Upper lobe of right lung (tissue), 1 donor: Measurements from ENCODE around the gene FABP3. TPM values are rescaled to one million over a fixed set of nuclear protein-coding genes. Genes with fewer than 3 reads are reported as not detected.

Experiments used
- ATAC-seq: fragments of 200-7000 bp; cut with Tn5 transposase; one replicate; pipeline ENCODE4 v1.9.1; 2020; ENCODE audit warnings: mild to moderate bottlenecking, moderate library complexity
- DNase-seq: peaks from one replicate; pipeline ENCODE4 v3.0.0-alpha.2; 2020
- H3K27ac ChIP-seq: fragments of 200-600 bp; one replicate; pipeline ENCODE4 v1.8.0; 2022
- H3K27me3 ChIP-seq: fragments of 200-600 bp; one replicate; pipeline ENCODE4 v1.8.0; 2022; ENCODE audit warnings: mild to moderate bottlenecking
- H3K36me3 ChIP-seq: fragments of 200-600 bp; one replicate; pipeline ENCODE4 v1.8.0; 2022
- H3K4me1 ChIP-seq: fragments of 200-600 bp; one replicate; pipeline ENCODE4 v1.8.0; 2022
- H3K4me3 ChIP-seq: fragments of 200-600 bp; one replicate; pipeline ENCODE4 v1.8.0; 2022; ENCODE audit warnings: mild to moderate bottlenecking
- H3K9me3 ChIP-seq: fragments of 200-600 bp; one replicate; pipeline ENCODE4 v1.8.0; 2022
- intact Hi-C: fragments of 100-400 bp; cut with DNase I; formaldehyde crosslinking; loops from one replicate; pipeline ENCODE4 v1.11.0; 2022
- total RNA-seq: library from RNA; stranded (reverse); fragmentation: NEBNext Ultra II Directional; extraction: Animal tissue kit (Norgen Biotek cat#: 25700); gene quantifications from one replicate; pipeline ENCODE4 v1.2.1, GENCODE V29; 2021
- TF ChIP-seq, protein P1 (sequence below): fragments of 200-600 bp; IDR thresholded peaks from one replicate; pipeline ENCODE4 v1.8.0; 2022; ENCODE audit warnings: antibody characterized with exemption
- donor health status: DM: no; HTN: yes; CAD: no; lungs with severe emphysema.

FABP3 gene
- total RNA-seq, 1 donor from 2014 or later, result 63.6 TPM

GRCh38 chr1:31344503-31344902, 28.4 kb downstream of the FABP3 start:
- Histone ChIP-seq H3K9me3 (no peaks in the 10 kb centered on the region), H3K4me3 (no peak overlapping the region), H3K27me3 (no peaks in the 10 kb centered on the region), H3K27ac (no peak overlapping the region), H3K36me3 (peaks cover 34% of the 10 kb centered on the region), H3K4me1 (no peaks in the 10 kb centered on the region)
- intact Hi-C loops, result no loop called here
- no peak for DNase-seq
- ATAC-seq, result no peak
- TF ChIP-seq, protein P1, sequence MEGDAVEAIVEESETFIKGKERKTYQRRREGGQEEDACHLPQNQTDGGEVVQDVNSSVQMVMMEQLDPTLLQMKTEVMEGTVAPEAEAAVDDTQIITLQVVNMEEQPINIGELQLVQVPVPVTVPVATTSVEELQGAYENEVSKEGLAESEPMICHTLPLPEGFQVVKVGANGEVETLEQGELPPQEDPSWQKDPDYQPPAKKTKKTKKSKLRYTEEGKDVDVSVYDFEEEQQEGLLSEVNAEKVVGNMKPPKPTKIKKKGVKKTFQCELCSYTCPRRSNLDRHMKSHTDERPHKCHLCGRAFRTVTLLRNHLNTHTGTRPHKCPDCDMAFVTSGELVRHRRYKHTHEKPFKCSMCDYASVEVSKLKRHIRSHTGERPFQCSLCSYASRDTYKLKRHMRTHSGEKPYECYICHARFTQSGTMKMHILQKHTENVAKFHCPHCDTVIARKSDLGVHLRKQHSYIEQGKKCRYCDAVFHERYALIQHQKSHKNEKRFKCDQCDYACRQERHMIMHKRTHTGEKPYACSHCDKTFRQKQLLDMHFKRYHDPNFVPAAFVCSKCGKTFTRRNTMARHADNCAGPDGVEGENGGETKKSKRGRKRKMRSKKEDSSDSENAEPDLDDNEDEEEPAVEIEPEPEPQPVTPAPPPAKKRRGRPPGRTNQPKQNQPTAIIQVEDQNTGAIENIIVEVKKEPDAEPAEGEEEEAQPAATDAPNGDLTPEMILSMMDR, result no peak

GRCh38 chr1:31336687-31337467, 36.0 kb downstream of the FABP3 start:
- peaks cover 21% of the 10 kb centered on the region for H3K36me3 ChIP-seq
- no peaks in the 10 kb centered on the region for H3K9me3 ChIP-seq
- no peak overlapping the region for H3K4me3 ChIP-seq
- TF ChIP-seq, protein P1, result no peak
- DNase-seq (no peak), ATAC-seq (no peak)
- H3K27me3 ChIP-seq, result no peaks in the 10 kb centered on the region
- H3K4me1 ChIP-seq, result no peaks in the 10 kb centered on the region
- H3K27ac ChIP-seq, result no peak overlapping the region
- intact Hi-C loops, result no loop called here

- TF ChIP-seq, protein P1, result peak; percentile 46
- no peak for ATAC-seq
Observed at GRCh38 chr1:31335007-31335406, 37.9 kb downstream of the FABP3 start.

GRCh38 chr1:31327381-31327780, 45.5 kb downstream of the FABP3 start:
- no peak for ATAC-seq
- no peaks in the 10 kb centered on the region for H3K4me1 ChIP-seq
- no peaks in the 10 kb centered on the region for H3K27me3 ChIP-seq
- no peak overlapping the region for H3K4me3 ChIP-seq
- intact Hi-C loops, result no loop called here
- H3K27ac ChIP-seq, result no peak overlapping the region
- no peaks in the 10 kb centered on the region for H3K9me3 ChIP-seq
- peaks cover 11% of the 10 kb centered on the region for H3K36me3 ChIP-seq
- no peak for DNase-seq
- TF ChIP-seq, protein P1, result no peak

More at GRCh38 chr1:31335007-31335406, 37.9 kb downstream of the FABP3 start:
- H3K9me3 ChIP-seq, result no peaks in the 10 kb centered on the region
- no peaks in the 10 kb centered on the region for H3K27me3 ChIP-seq
- no peak for DNase-seq
- H3K27ac ChIP-seq, result no peak overlapping the region
- H3K4me1 ChIP-seq, result no peaks in the 10 kb centered on the region
- no peak overlapping the region for H3K4me3 ChIP-seq
- intact Hi-C loops, result no loop called here
- H3K36me3 ChIP-seq, result peaks cover 21% of the 10 kb centered on the region

DNA sequence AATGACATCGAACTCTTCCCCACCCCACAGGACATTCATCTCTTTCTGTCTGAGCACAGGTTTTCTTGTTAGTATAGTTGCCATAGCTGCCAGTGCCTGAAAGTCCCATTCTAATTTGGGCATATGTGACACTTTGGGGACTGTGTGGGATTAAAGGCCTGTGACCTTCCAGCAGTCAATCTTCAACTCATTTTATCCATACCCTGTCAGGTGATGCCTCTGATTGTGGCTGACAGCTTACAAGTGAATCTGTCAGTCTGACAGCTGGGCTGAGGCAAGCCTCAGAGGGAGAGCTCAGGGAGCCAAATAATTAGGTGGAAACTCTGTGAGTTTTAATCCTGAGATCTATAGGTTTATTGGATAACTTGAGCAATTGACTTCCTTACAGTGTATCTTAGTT, 46.4 kb downstream of the FABP3 start:
- H3K4me3 ChIP-seq, result no peak overlapping the region
- DNase-seq, result no peak
- no peaks in the 10 kb centered on the region for H3K9me3 ChIP-seq
- H3K27me3 ChIP-seq, result no peaks in the 10 kb centered on the region
- H3K36me3 ChIP-seq, result peaks cover 17% of the 10 kb centered on the region
- H3K27ac ChIP-seq, result no peak overlapping the region
- TF ChIP-seq, protein P1, result no peak
- intact Hi-C loops, result no loop called here
- ATAC-seq, result no peak
- no peaks in the 10 kb centered on the region for H3K4me1 ChIP-seq
